K562 (cell line): ENCODE data around the gene KLHL22. TPM values are rescaled to one million over a fixed set of nuclear protein-coding genes. Genes with fewer than 3 reads are reported as not detected.

Experiments used
- ARNT ChIP-seq, 2 experiments: fragments of 450-650 bp; IDR thresholded peaks; 2 replicates each; pipeline ENCODE4 v1.6.1; 2016; ENCODE audit warnings: mild to moderate bottlenecking in 1 of 2
- CXXC5 ChIP-seq: fragments of 250-450 bp; sonication (Bioruptor Pico); IDR thresholded peaks from 2 replicates; pipeline ENCODE4 v1.8.0; 2022; ENCODE audit warnings: inconsistent platforms, mild to moderate bottlenecking, moderate library complexity
- FOXK2 ChIP-seq, 2 experiments: fragments of 450-650 bp; IDR thresholded peaks in 1 of 2; conservative IDR thresholded peaks in 1 of 2; 2 replicates each; pipeline ENCODE4 v1.6.1; 2016; ENCODE audit warnings: low read depth in 2 of 2, mild to moderate bottlenecking in 1 of 2
- OTX1 ChIP-seq: fragments of 450-650 bp; formaldehyde crosslinking; IDR thresholded peaks from 2 replicates; pipeline ENCODE4 v1.4.0; 2022; ENCODE audit warnings: mild to moderate bottlenecking
- SIX5 ChIP-seq, 2 experiments: IDR thresholded peaks; 2 replicates each; pipeline ENCODE4 v1.6.1; 2011; ENCODE audit warnings: low read length in 2 of 2, borderline replicate concordance in 1 of 2, low read depth in 1 of 2, mild to moderate bottlenecking in 1 of 2, moderate library complexity in 1 of 2; ENCODE audit not compliant: insufficient read depth in 1 of 2
- polyA plus RNA-seq, 8 experiments: library from polyadenylated mRNA; depleted of rRNA in 4 of 8; stranded (reverse) in 5 of 8; unstranded in 3 of 8; fragments of >200 nt; fragmentation: Nextera tagmentation in 2 of 8; fragmentation: Illumina TruSeq in 1 of 8; extraction: Ambion mirVana in 2 of 8; extraction: Trizol in 1 of 8; gene quantifications; 2 replicates each; pipeline versions ENCODE4 v1.2.1 to v1.2.3, GENCODE V29; 2011 to 2014; ENCODE audit warnings: inconsistent platforms in 1 of 8, missing spikeins in 1 of 8
- total RNA-seq, 7 experiments: library from RNA; depleted of rRNA in 6 of 7; stranded (reverse); fragments of >200 nt in 6 of 7; fragmentation: Illumina TruSeq in 2 of 7; extraction: Trizol in 2 of 7; gene quantifications; 2 replicates each; pipeline versions ENCODE4 v1.2.1 to v1.2.3, GENCODE V29; 2011 to 2021; ENCODE audit warnings: low replicate concordance in 1 of 7
- TF ChIP-seq, protein P1 (sequence below): fragments of 450-650 bp; IDR thresholded peaks from 2 replicates; pipeline ENCODE4 v1.6.1; 2016; ENCODE audit warnings: missing biosample characterization, missing genetic modification characterization
- TF ChIP-seq, protein P2 (sequence below): fragments of 450-650 bp; formaldehyde crosslinking; IDR thresholded peaks from 2 replicates; pipeline ENCODE4 v1.4.0; 2020; ENCODE audit warnings: mild to moderate bottlenecking

The KLHL22 gene
- total and polyA plus RNA-seq, 9 of the 15 experiments (the other 6 are each of a cell fraction or from before 2014, with no cell fraction given), result 1.3 to 25.6 (median 15.2) TPM

DNA sequence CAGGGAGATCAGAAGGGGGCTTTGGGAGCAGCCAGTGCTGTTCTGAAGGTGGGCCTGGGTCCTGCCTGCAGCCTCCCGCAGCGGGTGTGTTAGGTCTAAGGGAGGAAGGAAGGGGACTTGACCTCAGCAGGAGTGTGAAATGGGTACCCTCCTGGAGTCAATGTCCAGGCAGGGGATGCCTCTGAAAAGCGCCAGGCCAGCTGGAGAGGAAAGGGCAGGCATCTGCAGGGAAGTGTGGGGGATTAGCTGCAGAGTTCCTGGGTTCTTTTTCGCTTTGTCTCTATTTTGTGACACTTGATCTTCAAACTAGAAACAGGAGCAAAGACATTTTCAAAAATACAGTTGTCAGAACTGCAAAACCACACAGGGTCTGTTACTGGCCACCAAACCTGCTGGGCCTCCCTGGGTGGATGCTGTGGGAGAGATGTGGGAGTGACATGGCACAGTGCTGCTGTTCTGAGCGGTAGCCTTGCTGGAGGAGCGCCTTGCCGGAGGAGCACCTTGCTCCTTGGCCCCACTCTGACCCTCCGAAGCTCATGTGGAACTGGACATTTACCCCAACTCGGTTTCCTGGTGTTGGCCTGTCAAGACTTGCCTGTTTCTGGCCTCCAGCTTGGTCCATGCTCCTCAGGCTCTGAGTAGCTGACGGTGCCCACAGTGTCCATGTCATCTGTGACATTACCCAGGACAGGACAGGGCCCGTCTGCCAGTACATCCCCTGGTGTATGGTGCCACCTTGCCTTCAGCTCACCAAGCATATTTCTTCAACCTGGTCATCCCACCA lies 37.7 kb upstream of the KLHL22 start (continued):
- TF ChIP-seq, protein P1, sequence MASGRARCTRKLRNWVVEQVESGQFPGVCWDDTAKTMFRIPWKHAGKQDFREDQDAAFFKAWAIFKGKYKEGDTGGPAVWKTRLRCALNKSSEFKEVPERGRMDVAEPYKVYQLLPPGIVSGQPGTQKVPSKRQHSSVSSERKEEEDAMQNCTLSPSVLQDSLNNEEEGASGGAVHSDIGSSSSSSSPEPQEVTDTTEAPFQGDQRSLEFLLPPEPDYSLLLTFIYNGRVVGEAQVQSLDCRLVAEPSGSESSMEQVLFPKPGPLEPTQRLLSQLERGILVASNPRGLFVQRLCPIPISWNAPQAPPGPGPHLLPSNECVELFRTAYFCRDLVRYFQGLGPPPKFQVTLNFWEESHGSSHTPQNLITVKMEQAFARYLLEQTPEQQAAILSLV (tag), result no peak
- no peak for TF ChIP-seq ARNT (IDR thresholded peaks at IDR 0.05)
- TF ChIP-seq SIX5 (IDR thresholded peaks at IDR 0.05; ENCODE audit: borderline replicate concordance in 1 of 2, insufficient read depth in 1 of 2, low read depth in 1 of 2, low read length in 2 of 2), result peak in 1 of 2 experiments; percentile 22; a peak in 1 of 4 replicates
- TF ChIP-seq, protein P2, sequence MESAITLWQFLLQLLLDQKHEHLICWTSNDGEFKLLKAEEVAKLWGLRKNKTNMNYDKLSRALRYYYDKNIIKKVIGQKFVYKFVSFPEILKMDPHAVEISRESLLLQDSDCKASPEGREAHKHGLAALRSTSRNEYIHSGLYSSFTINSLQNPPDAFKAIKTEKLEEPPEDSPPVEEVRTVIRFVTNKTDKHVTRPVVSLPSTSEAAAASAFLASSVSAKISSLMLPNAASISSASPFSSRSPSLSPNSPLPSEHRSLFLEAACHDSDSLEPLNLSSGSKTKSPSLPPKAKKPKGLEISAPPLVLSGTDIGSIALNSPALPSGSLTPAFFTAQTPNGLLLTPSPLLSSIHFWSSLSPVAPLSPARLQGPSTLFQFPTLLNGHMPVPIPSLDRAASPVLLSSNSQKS (CRISPR knock-in tag), result no peak
- no peak for TF ChIP-seq FOXK2 (conservative IDR thresholded peaks at IDR 0.05 in 1 of 2, IDR thresholded peaks at IDR 0.05 in 1 of 2; ENCODE audit: low read depth in 2 of 2)
- TF ChIP-seq CXXC5 (CRISPR knock-in tag), result no peak
- no peak for TF ChIP-seq OTX1 (CRISPR knock-in tag)
